ENCODE results near the gene AFF3. TPM values are rescaled to one million over a fixed set of nuclear protein-coding genes. Genes with fewer than 3 reads are reported as not detected.

Gene AFF3
- total RNA-seq, 1 experiment from 2014 or later, result not detected

- no TSS peak for BruUV-seq (replicated peaks)
- no peak for DNase-seq (ENCODE audit: low spot score)
- no peaks in the 10 kb centered on the region for H3K4me1 ChIP-seq (ENCODE audit: insufficient read depth, low read length, poor library complexity, severe bottlenecking)
- H3K4me3 ChIP-seq (ENCODE audit: low read depth, low read length, poor library complexity, severe bottlenecking), result no peak overlapping the region
- H3K9me3 ChIP-seq (ENCODE audit: low read depth, low read length, poor library complexity, severe bottlenecking), result no peaks in the 10 kb centered on the region
- no peak for TF ChIP-seq EZH2 (IDR thresholded peaks at IDR 0.05; ENCODE audit: borderline replicate concordance, low read depth, low read length, poor library complexity, severe bottlenecking)
- POLR2A ChIA-PET (ENCODE audit: low non-redundant PET), result no interaction called here
- no peaks in the 10 kb centered on the region for H3K36me3 ChIP-seq (ENCODE audit: insufficient read depth, low read length, poor library complexity, severe bottlenecking)
- intact Hi-C loops (cut with micrococcal nuclease; ENCODE audit: unreplicated experiment), result no loop called here
- CTCF ChIA-PET, result no interaction called here
- H3K27ac ChIP-seq (ENCODE audit: low read depth, low read length, poor library complexity, severe bottlenecking), result no peak overlapping the region
- peaks cover 37% of the 10 kb centered on the region for H3K27me3 ChIP-seq (replicated peaks; ENCODE audit: insufficient read depth, low read depth, low read length, poor library complexity)
Measured at GRCh38 chr2:99708231-99708630, 434.2 kb downstream of the AFF3 start.

DNA sequence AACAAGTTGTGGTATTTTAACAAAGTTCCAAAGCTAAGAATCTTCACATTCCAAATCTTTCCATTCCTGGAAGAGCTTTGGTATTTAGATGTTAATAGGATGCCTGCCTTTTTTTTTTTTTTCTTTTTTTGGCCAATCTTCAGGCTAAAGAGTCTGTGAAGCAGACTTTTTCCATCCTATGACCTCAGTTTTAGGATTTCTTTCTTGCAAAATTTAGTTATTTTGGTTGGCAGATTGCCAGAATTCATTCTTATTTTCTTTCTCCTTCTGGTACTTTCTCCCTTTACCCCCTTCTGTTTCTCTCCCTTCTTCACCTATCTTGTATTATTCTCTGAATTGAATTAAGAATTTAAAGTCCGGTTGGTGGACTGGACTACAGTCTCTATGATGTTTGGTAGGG lies 434.8 kb downstream of the AFF3 start:
- ChIA-PET CTCF (no interaction called here), POLR2A (ENCODE audit: low non-redundant PET) (interaction anchor here (0.5 kb wide), 1 partner anchor 293 kb away, joined by 4 read pairs; no protein-coding TSS in a partner anchor)
- no peak overlapping the region for H3K4me3 ChIP-seq (ENCODE audit: low read depth, low read length, poor library complexity, severe bottlenecking)
- BruUV-seq (replicated peaks), result no TSS peak
- intact Hi-C loops (cut with micrococcal nuclease; ENCODE audit: unreplicated experiment), result no loop called here
- TF ChIP-seq CTCF (conservative IDR thresholded peaks at IDR 0.05; ENCODE audit: low read depth, low read length) (no peak), EZH2 (IDR thresholded peaks at IDR 0.05; ENCODE audit: borderline replicate concordance, low read depth, low read length, poor library complexity, severe bottlenecking) (no peak)
- DNase-seq (ENCODE audit: low spot score), result no peak
- no peaks in the 10 kb centered on the region for H3K36me3 ChIP-seq (ENCODE audit: insufficient read depth, low read length, poor library complexity, severe bottlenecking)
- peaks cover 37% of the 10 kb centered on the region for H3K27me3 ChIP-seq (replicated peaks; ENCODE audit: insufficient read depth, low read depth, low read length, poor library complexity)
- H3K9me3 ChIP-seq (ENCODE audit: low read depth, low read length, poor library complexity, severe bottlenecking), result no peaks in the 10 kb centered on the region
- H3K27ac ChIP-seq (ENCODE audit: low read depth, low read length, poor library complexity, severe bottlenecking), result no peak overlapping the region
- H3K4me1 ChIP-seq (ENCODE audit: insufficient read depth, low read length, poor library complexity, severe bottlenecking), result no peaks in the 10 kb centered on the region

DNA sequence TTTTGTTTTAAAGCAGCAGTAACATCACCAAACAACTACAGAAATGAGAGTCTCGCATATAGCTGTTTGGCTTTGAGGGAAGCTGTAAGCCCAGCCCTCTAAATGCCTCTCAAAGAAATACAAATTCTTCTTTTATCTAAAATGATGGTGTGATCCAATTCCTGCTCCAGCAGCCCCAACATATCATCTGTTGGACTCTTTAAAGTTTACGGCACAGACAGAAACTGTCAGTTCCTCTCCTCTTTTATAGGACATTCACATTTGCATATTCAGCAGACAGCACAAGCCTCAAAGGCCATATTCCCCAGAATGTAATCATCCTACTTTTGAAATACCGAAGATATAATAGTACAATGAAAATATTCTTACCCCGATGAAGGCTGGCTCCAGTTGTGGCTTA lies 435.7 kb downstream of the AFF3 start:
- DNase-seq (ENCODE audit: low spot score), result no peak
- no peak overlapping the region for H3K27ac ChIP-seq (ENCODE audit: low read depth, low read length, poor library complexity, severe bottlenecking)
- POLR2A ChIA-PET (ENCODE audit: low non-redundant PET), result no interaction called here

More for the DNA sequence above, 435.7 kb downstream of the AFF3 start:
- Histone ChIP-seq H3K36me3 (ENCODE audit: insufficient read depth, low read length, poor library complexity, severe bottlenecking) (no peaks in the 10 kb centered on the region), H3K27me3 (replicated peaks; ENCODE audit: insufficient read depth, low read depth, low read length, poor library complexity) (peaks cover 33% of the 10 kb centered on the region), H3K4me3 (ENCODE audit: low read depth, low read length, poor library complexity, severe bottlenecking) (no peak overlapping the region), H3K9me3 (ENCODE audit: low read depth, low read length, poor library complexity, severe bottlenecking) (no peaks in the 10 kb centered on the region), H3K4me1 (ENCODE audit: insufficient read depth, low read length, poor library complexity, severe bottlenecking) (no peaks in the 10 kb centered on the region)
- intact Hi-C loops (cut with micrococcal nuclease; ENCODE audit: unreplicated experiment), result no loop called here
- CTCF ChIA-PET, result no interaction called here
- TF ChIP-seq EZH2 (IDR thresholded peaks at IDR 0.05; ENCODE audit: borderline replicate concordance, low read depth, low read length, poor library complexity, severe bottlenecking), result no peak
- TF ChIP-seq CTCF (conservative IDR thresholded peaks at IDR 0.05; ENCODE audit: low read depth, low read length), result no peak
- no TSS peak for BruUV-seq (replicated peaks)

All from A673 (cell line).